NCI-H2029 (cell line): ENCODE data around the gene KLHL15.

Experiments
- DNase-seq: peaks from one replicate; lab custom pipeline; 2025; lab: John Stamatoyannopoulos, UW

Gene KLHL15

DNA sequence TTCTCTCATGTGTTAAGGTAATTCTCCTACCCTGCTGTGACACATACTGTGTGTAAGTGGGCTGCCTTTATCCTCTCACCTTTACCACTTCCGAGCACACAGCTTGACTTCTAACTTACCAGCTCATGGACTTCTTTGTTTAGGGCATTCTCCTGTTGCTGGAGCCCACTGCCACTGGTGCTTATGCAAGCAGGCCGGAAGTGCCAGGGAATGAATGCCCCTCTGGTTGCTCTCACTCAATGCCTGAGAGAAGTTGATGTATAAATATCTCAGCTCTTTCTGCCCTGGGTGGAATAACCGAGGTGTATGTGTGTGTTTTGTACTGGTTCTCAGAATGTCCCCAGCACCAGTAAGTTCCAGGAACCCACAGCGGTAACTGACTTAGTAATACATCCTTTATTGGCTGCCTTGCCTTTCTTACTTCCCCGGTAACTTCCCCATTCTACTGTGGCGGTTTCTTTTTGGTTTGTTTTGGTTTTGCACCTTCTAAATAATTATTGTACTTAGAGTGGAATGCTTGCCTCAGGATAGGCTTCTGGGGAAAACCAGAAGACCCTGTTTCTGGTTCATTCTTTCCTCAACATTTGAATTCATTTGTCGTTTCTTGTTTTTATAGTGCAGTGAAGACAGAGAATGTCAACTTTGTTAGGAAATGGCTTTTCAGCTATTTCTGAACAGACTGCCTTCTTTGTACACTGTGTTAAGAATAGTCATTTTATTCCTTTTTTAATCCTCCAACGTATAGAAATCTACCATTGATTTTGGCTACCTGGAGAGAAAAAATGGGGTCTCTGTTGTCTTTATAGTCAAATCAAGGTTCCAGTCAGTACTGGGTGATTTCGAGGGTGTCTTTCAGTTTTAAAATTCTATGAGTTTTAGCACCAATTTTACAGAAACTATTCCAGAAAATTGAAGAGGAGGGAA, 73.7 kb downstream of the KLHL15 start:
- no peak for DNase-seq

DNA sequence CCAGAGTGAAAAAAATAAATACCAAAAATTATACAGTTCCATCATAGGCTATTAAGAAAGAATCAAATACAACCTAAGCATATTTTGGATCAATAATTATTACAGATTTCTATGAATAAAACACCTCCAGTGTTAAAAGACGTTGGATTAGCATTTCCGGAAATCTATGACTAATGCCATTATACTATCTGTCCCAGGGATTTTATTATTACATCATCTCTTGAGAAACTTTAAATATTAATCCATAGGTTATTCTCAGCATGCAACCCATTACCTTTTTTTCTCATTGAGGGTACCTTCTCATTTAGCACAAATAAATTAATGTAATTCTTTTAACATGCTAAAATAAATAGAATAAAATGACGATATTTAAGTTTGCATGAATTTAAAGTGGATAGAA, 74.6 kb downstream of the KLHL15 start:
- DNase-seq: no peak

DNA sequence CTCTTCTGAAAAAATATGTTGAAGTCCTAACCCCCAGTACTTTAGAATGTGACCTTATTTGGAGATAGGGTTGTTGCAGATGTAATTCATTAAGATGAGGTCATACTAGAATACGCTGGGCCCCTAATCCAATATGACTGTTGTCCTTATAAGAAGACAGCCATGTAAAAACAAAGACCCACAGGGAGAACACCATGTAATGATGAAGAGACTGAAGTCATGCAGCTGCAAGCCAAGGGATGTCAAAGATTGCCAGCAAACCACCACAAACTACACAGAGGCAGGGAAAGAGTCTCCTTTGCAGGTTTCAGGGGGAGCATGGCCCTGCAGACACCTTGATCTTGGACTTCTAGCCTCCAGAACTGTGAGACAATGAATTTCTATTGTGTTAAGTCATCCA, 81.8 kb downstream of the KLHL15 start:
- no peak for DNase-seq

DNA sequence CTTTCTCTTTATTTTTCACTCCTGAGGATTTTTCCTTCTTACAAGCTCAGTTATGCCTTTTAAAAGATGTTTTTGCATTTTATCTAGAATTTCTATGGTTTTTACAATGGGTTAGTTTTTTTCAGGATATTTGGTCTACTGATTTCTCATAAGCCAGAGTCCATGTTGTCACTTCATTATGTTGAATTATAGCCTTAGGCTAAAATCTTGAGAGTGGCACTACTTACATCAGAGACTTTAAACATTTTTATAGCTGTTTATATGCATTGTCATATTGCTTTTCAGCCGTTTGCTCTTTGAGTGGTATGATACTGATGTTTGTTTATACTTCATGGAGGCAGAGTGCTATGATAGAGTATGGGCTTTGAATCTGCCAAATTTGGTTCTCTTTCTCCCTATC, 82.8 kb downstream of the KLHL15 start:
- DNase-seq: no peak

DNA sequence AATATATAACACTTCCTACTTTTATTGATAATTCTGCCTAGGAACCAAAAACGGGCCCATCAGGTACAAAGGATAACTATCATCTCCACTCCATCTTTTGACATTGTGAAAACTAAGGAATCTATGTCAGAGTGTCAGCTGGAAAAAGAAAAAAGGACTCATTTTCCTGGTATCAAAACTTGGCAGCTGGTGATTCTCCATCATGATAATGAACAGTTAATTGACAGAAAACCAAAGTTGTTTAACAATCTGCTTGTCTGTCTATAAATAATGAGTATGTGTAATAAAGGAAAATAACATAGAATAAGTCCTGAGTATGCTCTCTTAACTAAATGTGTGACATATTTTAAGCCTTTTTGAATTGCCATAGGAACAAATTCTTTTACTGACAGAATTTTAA, 87.8 kb downstream of the KLHL15 start:
- DNase-seq: no peak

DNA sequence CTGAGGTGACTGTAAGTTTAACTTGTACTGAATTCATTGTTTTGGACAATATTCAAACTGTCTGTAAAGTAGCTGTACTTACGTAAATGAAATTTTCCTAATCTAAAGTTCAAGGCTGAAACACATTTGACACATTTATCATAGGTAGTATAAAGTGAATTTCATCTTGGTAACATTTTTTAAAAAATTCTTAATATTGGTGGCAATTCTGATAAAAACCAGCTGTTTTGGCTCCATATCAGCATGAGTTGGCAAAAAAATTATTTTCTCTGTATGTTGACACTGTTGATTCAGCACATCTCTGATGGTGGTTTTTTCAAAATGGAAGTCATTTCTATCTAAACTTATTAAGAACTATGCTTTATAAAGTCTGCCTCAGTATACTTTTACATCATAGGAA, 88.3 kb downstream of the KLHL15 start:
- DNase-seq: no peak

DNA sequence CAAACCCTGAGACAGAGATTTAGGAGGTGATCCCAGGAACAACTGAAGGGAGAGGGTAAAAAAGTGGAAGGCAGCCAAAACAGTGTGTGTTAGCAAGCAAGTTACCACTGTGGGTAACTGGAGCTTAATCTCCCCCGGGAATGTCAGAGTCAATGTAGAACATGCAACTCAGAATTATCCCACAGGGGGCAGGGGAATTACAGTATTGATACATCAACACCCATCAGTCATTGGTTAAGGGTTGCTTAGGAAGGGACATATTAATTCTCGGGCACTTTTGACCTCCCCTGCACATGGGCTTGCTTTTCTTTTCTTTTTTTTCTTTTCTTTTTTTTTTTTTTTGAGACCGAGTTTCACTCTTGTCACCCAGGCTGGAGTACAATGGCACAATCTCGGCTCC, 89.9 kb downstream of the KLHL15 start:
- DNase-seq: no peak

DNA sequence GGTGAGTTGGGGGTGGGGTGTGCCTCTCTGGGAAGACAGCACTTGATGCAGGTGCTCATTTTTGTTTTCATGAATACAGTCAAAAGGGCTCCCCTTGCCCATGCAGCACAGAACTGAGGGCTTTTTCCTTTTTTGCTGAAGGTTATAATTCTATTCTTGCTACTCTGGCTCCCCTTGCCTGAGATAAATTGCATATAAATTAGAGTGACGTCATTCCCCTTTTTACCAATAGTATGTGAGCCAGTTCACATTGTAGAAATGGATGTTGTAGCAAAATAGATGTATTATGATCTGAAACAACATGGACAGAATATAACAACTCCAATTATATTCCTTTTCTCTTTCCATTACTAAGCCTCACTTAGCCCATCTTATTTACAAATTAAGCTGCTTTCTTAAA, 90.8 kb downstream of the KLHL15 start:
- no peak for DNase-seq

DNA sequence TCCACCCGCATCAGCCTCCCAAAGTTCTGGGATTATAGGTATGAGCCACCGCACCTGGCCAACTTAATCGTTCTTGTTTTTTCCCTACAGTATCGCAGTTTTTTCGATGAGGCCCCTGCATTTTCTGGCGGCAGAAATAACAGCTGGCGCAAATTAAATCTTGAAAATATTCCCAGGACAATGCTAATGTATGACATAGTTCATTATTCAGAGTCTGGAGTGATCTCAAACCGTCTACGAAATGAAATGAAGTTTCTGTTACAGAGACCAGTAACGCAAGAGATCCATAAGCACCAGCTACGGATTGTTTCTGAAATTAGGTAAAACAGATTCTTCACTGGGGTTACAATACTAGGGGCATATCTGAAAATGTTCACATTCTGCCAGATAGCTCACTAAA, 91.9 kb downstream of the KLHL15 start:
- no peak for DNase-seq
